ENCODE data around the gene PLTP.
"Not testable (repeated sequence)": the region's sequence is repeated elsewhere in the genome, so short reads cannot be mapped to it uniquely, and the experiment has no call there.

Gene PLTP

DNA sequence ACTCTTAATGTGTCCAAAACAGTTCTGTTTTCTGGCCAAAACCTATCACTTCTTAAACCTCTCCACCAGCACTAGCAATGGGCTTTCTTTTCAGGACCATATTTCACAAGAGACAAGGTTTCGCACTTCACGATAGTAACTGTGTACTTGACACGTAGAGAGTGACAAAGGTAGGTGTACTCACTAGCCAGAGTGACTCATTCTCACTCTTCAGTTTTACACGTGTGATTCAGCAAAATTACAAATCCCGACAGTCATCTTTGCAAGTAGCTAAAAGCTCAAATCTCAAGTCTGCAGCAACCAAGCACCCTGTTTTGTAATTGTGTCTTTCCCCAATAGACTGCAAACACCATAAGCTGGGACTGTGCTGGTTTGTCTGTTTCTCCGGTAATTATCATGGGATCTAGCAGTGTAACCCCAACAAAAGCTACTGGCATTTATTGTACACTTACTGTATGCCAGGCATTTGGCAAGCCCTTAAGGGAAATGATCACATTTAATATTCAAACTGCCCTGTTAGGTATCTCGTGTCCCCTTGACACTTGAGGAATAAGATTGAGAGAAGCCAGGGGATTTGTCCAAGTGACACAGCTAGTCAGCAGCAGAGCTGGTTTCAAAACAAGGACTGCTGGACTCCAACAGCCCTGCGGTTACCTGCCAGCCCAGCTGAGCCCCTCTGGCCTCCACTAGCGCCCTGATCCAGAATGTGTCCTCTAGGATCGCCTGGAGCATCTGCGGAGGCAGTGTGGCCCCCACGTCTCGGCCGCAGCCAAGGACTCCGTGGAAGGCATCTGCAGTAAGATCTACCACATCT lies 32.4 kb upstream of the PLTP start:
- DNase-seq: no peak

DNA sequence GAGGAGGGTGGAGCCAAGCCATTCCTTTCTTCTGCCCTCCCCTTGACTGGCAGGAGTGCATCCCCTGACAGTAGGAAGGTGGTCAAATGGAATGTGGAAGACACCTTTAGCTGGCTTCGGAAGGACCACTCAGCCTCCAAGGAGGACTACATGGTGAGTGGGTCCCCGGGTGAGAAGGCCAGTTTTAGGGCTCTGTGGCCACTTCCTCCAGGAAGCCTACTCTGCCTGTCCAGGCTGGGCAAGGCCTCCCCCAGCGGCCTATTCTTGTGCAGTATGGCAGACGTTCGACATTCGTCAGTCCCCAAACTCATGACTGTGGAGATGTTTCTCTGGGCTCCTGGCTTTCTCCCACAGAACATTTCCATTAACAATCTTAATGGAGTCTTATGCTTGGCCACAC lies 31.7 kb upstream of the PLTP start:
- no peak for DNase-seq

DNA sequence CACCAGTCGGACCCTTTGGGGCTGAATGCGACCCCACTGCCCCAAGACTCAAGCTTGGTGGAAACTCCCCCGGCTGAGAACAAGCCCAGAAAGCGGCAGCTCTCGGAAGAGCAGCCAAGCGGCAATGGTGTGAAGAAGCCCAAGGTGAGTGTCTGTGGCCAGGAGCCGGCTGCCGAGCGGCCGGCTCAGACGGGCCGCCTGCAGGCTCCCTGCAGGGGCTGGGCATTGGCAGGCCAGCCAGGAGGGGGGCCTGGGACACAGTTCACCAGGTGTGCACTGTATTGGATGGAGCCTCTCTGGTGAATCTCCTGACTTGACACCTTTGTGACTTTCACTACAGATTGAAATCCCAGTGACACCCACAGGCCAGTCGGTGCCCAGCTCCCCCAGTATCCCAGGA lies 28.5 kb upstream of the PLTP start:
- DNase-seq: no peak

DNA sequence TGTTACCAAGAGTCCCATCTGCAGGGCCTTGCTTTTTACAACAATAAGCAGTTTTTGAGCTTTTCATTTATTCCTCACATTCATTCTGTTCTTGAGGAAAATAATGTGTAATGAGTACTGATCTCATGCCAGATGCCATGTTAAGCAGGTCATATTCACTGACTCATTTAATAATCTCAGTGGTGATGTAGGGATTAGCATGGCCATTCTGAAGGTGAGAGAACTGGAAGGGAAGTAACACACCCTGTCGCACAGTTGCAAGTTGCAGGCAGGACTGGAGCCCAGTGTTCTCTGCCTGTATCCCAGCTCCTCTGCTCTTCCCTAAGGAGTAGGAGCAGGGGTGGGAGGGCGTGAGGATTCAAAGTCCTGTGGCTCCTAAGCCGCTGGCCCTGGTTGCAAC lies 28.1 kb upstream of the PLTP start:
- DNase-seq: no peak

DNA sequence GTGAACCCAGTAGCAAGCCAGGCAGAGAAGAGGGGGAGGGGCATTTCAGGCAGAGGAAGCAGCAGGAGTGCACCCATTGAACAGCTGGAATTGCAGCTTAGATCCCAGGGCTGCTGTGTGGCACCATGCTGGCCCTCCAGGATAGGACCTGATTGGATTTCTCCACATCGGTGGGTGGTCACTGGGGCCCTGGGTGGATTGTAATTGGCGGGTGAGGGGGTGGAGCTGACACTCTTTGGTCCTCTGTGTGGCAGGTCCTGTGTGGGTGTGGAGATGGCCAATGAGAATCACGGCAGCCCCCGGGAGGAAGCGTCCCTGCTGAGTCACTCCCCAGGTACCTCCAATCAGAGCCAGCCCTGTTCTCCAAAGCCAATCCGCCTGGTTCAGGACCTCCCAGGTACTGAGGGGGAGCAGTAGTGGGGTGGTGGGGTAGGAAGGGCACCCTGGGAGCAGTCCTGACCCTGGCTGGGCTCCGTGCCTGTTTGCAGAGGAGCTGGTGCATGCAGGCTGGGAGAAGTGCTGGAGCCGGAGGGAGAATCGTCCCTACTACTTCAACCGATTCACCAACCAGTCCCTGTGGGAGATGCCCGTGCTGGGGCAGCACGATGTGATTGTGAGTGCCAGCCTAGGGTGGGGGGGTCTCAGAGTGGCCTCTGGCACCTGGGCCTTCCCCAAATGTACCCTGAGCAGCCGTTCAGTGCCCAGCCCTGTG lies 26.9 kb upstream of the PLTP start:
- peak; percentile 82 for DNase-seq

DNA sequence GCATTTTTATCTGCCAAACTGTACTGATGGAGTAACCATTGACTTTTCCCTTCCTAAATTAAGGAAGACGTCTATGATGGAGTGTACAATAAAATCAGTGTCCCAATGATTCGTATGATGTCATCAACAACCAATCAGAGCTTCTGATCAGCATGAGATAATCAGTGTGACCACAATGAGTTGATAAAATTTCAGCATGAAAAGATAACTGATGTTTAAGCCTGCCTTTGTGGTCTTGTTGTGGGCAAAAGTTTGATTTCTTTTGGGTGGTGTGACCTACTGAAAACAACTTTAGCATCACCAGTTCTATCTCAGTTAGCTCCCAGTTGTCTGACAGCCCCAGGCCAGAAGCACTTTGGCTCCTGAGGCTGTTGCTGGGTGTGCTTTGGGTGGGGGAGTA lies 25.8 kb upstream of the PLTP start:
- no peak for DNase-seq

DNA sequence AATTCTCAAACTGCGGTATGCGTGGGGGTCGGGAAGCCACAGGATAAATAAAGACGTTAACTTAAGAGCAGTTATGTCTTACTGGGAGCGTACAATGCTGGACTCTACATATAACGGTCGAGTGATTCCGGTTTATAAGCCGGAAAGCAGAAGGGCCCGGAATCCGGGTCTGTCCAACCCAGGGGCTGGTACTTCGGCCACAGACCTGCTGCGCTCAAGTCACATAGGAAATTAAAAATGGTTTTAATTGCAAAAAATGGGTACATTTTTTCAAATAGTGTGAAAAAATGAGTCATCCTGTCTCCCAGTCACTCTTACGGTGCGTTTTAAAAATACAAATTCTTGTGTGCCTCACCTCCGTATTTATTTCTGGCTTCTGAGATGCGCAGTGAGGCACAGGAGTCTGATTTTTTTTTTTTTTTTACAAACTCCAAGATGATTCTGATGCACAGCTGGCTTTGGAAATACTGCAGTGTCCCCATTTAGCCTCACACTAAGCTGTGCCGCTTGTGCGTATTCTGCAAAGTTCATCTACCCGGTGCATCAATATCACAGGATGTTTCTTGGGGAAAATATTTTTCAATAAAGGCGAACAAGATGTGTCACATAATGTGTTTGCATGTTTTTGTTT lies 23.6 kb upstream of the PLTP start:
- DNase-seq: no peak

DNA sequence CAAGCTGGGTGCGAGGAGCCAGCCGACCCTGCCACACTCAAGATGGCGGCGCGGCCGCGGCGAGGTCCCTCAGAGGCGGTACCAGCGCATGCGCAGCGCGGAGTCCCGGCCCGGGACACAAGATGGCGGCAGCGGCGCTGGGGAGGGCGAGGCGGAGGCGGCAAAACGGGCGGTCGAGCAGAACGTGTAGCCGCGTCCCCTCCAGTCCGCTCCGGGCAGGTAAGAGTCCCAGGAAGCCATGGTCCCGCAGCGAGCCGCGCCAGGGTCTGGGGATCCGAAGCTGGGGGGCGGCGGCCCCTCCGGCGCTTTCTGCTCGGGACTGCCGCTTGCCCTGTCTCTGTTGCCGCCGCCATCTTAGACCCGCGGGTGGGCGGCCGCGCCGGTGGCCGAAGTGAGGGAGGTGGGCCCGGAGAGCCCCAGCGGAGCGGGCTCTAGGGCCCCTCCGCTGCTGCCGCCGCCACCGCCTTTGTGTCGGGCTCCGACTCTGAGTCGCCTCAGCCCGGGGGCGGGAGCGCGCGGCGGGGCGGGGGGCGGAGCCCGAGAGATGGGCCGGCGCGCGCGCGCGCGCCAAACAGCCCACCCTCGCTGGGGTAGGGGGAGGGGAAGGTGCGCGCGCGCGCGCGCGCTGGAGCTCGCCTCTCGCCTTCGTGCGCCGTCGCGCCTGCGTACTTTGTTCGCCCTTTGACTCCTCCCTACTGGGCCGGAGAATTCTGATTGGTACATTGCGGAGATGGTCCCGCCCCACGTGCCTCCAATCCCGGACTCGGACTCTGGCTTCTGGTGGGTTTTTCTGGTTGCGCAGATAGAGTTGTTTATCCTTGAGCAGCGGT lies 22.8 kb upstream of the PLTP start, which contains the start of gene PCIF1:
Gene PCIF1 (plus strand): TSS at position 98 of the 830 bp plus-strand sequence. CDS start 4,317 bp downstream, outside the sequence.
- DNase-seq: peak; percentile 97

DNA sequence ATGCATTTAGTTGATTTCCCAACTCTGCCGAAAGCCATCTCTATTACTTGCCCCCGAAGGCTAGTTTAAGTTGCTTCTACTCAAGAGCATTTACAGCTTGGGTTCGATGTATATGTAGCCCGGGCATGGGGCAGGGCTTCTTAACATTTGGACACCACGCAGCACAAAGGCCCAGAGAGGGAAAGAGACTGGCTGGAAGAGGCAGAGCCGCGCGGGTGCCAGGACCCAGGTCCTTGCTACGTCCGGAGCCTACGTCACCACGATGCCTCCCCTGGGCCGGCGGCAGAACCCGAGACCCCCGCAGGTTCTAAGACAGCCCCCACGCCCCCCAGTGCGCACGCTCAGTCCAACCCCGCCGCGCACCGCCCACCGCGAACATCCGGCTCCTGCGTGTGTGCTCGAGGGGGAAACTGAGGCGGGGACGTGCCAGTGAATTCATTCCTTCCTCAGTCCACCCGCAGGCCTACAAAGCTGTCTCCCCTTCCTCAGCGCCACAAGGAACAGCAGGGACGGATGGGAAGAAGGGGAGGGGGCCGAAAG lies 22.2 kb upstream of the PLTP start:
- DNase-seq: no peak

DNA sequence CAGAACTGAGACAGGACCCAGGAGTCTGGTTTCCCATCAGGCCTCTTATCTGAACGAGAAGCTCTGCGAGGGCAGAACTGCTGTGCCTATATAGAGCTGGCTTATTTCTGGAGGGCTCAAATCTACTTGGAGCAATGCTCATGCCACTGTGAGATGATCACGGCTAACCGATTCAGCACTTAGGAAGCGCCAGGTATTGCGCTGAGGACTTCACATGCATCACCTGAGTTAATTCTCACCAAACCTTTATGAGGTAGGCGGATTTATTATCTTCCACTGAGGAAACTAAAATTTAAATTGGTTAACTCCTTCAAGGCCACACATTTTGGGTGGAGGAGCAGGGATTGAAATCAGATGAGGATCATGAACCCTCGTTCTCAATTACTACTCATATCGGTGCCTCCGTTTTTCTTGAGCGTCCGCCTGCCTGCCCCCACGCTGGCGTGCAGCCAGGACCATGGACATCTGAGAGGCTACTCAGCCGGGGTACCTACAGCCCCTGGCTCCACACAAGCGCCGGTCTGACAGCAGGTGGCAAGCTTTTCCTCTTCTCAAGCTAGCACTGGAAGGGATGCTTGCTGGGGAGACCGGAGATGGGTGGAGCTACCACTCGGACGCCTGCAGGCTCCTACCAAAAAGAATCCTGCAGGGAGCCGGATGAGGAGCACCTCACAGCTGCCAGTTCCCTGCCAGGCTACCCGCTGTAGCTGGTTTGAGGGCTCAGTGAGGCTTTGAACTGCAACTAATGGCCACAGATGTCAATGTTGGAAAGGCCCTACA lies 21.5 kb upstream of the PLTP start:
- DNase-seq: peak; percentile 90

DNA sequence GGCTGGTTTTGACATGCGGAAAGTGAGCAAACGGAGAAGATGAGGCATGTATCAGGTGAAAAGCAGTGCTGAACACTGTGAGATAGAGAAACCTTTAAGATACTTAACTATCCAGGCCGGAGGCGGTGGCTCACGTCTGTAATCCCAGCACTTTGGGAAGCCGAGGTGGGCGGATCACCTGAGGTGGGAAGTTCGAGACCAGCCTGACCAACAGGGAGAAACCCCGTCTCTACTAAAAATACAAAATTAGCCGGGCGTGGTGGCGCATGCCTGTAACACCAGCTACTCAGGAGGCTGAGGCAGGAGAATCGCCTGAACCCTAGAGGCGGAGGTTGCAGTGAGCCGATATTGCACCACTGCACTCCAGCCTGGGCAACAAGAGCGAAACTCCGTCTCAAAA lies 19.7 kb upstream of the PLTP start:
- not testable (repeated sequence) for DNase-seq

DNA sequence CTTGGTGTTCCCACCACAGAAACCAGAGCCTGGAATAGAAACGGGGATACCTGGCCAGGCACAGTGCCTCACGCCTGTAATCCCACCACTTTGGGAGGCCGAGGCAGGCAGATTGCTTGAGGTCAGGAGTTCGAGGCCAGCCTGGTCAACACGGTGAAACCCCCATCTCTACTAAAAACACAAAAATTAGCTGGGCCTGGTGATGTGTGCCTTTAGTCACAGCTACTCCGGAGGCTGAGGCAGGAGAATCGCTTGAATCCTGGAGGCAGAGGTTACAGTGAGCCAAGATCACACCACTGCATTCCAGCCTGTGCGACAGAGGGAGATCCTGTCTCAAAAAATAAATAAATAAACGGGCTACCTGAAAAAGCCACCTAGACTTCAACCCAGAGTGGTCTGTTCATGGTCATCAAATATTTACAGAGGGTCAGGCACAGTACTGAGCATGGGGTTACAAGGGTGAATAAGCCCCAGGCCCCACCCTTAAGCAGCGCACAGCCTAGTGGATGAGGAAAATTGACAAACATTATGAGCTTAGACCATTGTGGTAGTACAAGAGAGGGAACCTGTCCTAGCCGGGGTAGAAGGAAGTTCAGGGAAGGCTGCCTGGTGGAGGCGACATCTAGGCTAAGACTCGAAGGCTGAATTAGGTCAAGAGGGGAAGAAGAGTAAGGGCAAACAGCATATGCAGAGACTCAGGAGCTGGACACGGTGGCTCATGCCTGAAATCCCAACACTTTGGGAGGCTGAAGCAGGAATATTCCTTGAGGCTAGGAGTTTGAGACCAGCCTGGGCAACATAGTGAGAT lies 15.3 kb upstream of the PLTP start:
- no peak for DNase-seq

DNA sequence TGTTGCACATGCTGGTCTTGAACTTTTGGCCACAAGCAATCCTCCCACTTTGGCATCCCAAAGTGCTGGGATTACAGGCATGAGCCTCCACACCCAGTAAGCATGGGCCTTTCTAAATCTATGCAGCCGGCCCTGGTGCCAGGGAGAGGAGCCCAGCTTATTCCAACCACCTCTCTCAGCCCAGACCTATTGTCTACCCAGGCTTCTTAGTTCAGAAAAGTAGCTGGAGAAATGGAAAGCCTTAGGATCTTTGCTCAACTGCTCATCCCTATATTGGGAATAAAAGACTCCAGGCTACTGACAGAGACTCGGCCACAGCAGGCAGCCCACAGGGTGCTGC lies 14.7 kb upstream of the PLTP start:
- no peak for DNase-seq

DNA sequence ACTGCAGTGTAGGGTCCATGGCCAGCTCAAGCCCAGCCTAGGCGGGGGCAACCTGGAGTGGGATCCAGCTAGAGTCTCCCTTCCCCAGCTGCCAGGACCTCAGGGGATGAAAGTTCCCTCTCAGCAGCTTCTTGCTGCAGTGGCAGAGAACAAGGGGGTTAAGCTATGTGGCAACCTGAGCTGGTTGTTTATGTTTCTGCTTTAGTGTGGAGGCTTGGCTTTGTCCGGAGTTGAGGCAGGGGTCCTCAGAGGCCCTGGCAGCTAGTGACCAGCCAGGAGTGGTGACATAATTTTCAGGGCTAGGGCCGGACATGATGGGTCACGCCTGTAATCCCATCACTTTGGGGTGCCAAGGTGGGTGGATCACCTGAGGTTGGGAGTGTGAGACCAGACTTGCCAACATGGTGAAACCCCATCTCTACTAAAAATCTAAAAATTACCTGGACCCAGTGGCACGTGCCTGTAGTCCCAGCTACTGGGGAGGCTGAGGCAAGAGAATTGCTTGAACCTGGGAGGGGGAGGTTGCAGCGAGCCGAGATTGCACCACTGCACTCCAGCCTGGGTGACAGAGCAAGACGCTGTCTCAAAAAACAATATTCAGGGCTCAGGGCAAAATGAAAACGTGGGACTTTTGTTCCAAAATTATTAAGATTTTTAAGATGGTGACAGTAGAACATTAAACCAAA lies 14.0 kb upstream of the PLTP start:
- no peak for DNase-seq

DNA sequence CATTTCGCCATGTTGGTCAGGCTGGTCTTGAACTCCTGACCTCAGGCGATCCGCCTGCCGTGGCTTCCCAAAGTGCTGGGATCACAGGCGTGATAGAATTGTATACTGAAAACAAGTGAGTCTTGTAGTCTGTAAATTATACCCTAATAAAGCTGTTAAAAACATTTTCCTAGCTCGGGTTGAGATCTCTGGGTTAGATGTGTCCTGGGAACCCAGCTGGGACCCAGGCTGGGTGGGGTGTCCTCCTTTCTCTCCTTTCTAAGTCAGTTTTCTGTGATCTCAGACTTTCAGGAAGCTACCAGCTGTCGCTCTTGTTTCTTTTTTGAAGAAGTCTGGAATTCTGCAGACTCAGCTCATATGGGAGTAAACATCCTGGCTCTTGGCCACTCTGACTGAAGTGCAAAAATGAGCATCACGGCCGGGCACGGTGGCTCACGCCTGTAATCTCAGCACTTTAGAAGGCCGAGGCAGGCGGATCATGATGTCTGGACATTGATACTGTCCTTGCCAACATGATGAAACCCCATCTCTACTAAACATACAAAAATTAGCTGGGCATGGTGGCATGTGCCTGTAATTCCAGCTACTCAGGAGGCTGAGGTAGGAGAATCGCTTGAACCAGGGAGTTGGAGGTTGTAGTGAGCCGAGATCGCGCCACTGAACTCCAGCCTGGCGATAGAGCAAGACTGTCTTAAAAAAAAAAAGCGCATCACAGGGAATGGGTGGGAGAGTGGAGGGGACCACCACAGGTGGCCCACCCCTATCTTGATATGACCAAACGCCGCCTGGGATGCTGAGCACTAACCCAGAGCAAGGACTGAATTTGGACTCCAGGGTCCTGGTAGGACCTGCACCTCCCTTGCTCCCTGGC lies 12.7 kb upstream of the PLTP start:
- no peak for DNase-seq

DNA sequence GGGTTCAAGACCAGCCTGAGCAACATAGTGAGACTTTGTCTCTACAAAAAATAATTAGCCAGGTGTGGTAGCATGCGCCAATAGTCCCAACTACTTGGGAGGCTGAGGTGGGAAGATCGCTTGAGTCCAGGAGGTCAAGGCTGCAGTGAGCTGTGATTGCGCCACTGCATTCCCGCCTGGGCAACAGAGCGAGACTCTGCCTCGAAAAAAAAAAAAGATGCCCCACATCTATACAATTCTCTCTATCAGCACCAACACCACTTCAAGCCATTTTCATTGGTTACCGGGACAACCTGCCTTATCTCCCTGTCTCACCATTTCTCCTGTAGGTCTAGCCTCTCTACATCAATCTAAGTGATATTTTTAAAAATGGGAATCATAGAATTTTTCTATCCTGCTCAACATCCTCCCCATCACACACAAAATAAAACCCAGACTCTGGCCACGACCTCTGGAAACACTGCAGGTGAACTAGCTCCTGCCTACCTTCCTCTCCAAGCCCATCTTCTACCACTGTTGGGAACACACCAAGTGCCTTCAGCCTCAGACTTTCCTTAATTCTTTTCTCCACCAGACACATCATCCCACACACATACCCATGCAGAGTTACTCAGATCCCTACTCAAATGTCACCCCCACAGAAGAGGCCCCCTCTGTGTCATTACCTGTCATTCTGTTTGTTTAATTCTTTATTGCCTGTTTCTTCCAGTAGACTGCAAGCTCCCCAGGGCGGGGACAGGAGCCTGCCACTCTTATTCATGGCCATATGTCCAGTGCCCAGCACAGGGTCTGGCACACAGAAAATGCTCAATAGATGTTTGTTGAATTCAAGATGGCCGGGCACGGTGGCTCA lies 9.6 kb upstream of the PLTP start:
- DNase-seq: no peak

DNA sequence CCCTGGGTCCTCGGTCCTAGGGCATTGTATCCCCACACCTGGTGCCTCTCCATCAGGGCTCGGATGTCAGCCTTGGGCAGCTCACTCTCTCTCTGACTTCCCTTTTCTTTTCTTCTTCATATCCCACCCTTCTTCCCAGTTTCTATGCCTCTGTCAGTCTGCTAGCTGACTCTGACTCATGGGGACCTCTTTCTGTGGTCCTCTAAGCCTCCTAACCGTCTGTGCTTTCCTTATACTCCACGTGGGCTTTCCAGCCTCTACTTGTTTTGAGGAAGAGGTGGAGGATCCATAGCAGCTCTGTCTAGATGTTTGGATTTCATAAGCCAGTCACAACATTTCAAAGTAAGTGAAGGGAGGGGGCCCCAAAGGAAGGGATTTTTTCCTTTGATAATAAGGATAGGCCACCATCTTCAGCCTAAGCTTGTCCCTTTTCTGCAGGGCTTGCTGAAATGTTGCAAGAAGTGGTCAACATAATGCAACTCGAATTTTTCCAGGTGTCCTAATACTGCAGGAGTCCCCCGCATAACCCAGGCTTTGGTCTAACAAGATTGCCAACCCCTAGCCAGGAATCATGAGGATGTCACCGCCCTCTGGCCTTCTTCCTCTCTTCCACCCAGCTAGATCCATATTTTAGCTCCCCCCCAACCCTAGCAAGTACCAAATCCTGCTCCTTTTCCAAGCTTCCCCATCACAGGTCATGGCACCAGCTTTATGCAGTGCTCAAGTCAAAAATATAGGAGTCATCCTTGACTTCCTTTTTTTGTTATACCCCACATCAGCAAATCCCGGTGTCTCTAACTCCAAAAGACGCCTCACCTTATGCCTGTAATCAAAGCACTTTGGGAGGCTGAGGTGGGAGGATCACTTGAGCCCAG lies 8.7 kb upstream of the PLTP start:
- DNase-seq: no peak

All from islet precursor cell (in vitro differentiated cells).